Natural killer cell (primary cell): ENCODE measurements around the gene CALML5. TPM values are rescaled to one million over a fixed set of nuclear protein-coding genes. Genes with fewer than 3 reads are reported as not detected.

Source experiments
- ATAC-seq, 3 donors: fragments of 150-1000 bp in 2 of 3; fragments of 200-7000 bp in 1 of 3; cut with Tn5 transposase; 1 replicate in 1 of 3; 2 replicates in 2 of 3; pipeline ENCODE4 v1.10.0; 2021; ENCODE audit warnings: mild to moderate bottlenecking in 2 of 3, moderate library complexity in 2 of 3
- DNase-seq, 2 donors: peaks; one replicate each; pipeline versions ENCODE4 v3.0.0 to v3.0.0-alpha.2; 2013 to 2021; ENCODE audit warnings: mixed read lengths in 1 of 2
- H3K27ac ChIP-seq: one replicate; pipeline ENCODE4 v1.5.1; 2013; ENCODE audit warnings: mild to moderate bottlenecking, low read length
- H3K27me3 ChIP-seq: one replicate; pipeline ENCODE4 v1.6.1; 2013; ENCODE audit warnings: low read length; ENCODE audit not compliant: control insufficient read depth, insufficient read depth
- H3K36me3 ChIP-seq: one replicate; pipeline ENCODE4 v1.6.1; 2013; ENCODE audit warnings: low read length; ENCODE audit not compliant: control insufficient read depth, insufficient read depth
- H3K4me1 ChIP-seq: one replicate; pipeline ENCODE4 v1.6.1; 2013; ENCODE audit warnings: low read length; ENCODE audit not compliant: control insufficient read depth, insufficient read depth
- H3K4me3 ChIP-seq: one replicate; pipeline ENCODE4 v1.5.1; 2013; ENCODE audit warnings: low read length
- H3K9me3 ChIP-seq: one replicate; pipeline ENCODE4 v1.6.1; 2013; ENCODE audit warnings: low read length; ENCODE audit not compliant: control insufficient read depth, insufficient read depth
- H3K27ac Mint-ChIP-seq, 2 donors: one replicate each; pipeline ENCODE4 v1.8.0; 2022; ENCODE audit warnings: mild to moderate bottlenecking in 2 of 2, mixed read lengths in 2 of 2, moderate library complexity in 1 of 2
- H3K27me3 Mint-ChIP-seq, 2 donors: one replicate each; pipeline ENCODE4 v1.8.0; 2022; ENCODE audit warnings: low read depth in 2 of 2, mixed read lengths in 2 of 2
- H3K36me3 Mint-ChIP-seq: one replicate; pipeline ENCODE4 v1.8.0; 2022; ENCODE audit warnings: mixed read lengths
- H3K4me1 Mint-ChIP-seq, 2 donors: one replicate each; pipeline ENCODE4 v1.8.0; 2022; ENCODE audit warnings: mixed read lengths in 2 of 2
- H3K4me3 Mint-ChIP-seq: one replicate; pipeline ENCODE4 v1.8.0; 2022; ENCODE audit warnings: mild to moderate bottlenecking, moderate library complexity, mixed read lengths
- H3K9me3 Mint-ChIP-seq, 2 donors: one replicate each; pipeline ENCODE4 v1.8.0; 2022; ENCODE audit warnings: mixed read lengths in 2 of 2
- WGBS: methylation state at CpG from one replicate; pipeline ENCODE4 v1.1.7; 2013; ENCODE audit warnings: missing lambda C conversion rate; ENCODE audit not compliant: insufficient coverage; 5-methylcytosine and 5-hydroxymethylcytosine counted together
- intact Hi-C: fragments of 100-400 bp; cut with micrococcal nuclease; formaldehyde crosslinking; loops from one replicate; pipeline ENCODE4 v1.14.2; 2022
- total RNA-seq, 4 donors: library from RNA; stranded (reverse); fragments of 120-200 nt in 1 of 4; gene quantifications; one replicate each; pipeline versions ENCODE4 v1.2.3 to v1.2.4, GENCODE V29; 2013 to 2022
- TF ChIP-seq, protein P1 (sequence below): fragments of 200-600 bp; IDR thresholded peaks from one replicate; pipeline ENCODE4 v1.8.0; 2022; ENCODE audit warnings: antibody characterized with exemption

The CALML5 gene
- total RNA-seq, 3 donors from 2014 or later (not counting 1 experiment from before 2014, with no cell fraction given), result not detected

DNA sequence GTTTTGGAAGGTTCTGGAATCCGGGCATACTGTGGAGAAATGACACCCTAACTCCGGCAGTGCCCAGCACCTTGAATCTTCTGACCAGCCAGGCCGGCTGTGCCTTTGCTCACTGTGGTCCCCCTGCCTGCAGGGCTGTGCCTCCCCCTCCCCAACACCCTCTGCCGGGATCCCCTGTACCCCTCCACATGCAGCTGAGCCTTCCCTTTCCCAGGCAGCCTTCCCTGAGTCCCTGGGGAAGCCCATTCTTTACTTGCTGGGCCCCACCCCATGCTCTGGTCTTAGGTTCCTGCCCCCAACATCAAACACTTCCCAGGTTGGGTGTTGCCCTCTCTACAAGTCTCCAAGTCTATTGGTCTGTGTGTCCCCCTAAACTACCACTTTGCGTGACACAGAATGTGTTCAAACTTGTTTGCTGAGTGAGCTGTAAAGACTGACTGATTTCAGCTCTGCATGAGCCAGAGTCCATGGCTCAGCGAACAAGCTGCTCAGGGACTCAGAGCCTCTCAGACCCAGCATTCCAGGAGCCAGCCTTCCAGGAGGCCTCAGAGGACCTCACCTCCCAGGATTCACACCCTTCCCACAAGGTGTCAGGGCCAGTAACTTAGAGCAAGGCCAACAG, 31.6 kb downstream of the CALML5 start:
- DNase-seq (no peak), ATAC-seq (no peak)
- H3K36me3 Mint-ChIP-seq, result no peaks in the 10 kb centered on the region
- H3K4me3 Mint-ChIP-seq, result no peak overlapping the region
- H3K27ac ChIP-seq, result no peak overlapping the region
- H3K9me3 ChIP-seq, result no peaks in the 10 kb centered on the region
- TF ChIP-seq, protein P1, sequence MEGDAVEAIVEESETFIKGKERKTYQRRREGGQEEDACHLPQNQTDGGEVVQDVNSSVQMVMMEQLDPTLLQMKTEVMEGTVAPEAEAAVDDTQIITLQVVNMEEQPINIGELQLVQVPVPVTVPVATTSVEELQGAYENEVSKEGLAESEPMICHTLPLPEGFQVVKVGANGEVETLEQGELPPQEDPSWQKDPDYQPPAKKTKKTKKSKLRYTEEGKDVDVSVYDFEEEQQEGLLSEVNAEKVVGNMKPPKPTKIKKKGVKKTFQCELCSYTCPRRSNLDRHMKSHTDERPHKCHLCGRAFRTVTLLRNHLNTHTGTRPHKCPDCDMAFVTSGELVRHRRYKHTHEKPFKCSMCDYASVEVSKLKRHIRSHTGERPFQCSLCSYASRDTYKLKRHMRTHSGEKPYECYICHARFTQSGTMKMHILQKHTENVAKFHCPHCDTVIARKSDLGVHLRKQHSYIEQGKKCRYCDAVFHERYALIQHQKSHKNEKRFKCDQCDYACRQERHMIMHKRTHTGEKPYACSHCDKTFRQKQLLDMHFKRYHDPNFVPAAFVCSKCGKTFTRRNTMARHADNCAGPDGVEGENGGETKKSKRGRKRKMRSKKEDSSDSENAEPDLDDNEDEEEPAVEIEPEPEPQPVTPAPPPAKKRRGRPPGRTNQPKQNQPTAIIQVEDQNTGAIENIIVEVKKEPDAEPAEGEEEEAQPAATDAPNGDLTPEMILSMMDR, result no peak
- H3K9me3 Mint-ChIP-seq, result no peaks in the 10 kb centered on the region
- H3K27me3 ChIP-seq, result no peaks in the 10 kb centered on the region
- H3K4me1 Mint-ChIP-seq, result no peaks in the 10 kb centered on the region
- H3K27me3 Mint-ChIP-seq, result peaks cover 0 to 5% of the 10 kb centered on the region in 2 donors
- WGBS, result 87% methylated on average over 6 of the region's 6 CpGs
- H3K4me3 ChIP-seq, result no peak overlapping the region
- H3K27ac Mint-ChIP-seq, result no peak overlapping the region
- intact Hi-C loops, result no loop called here
- H3K4me1 ChIP-seq, result no peaks in the 10 kb centered on the region
- H3K36me3 ChIP-seq, result no peaks in the 10 kb centered on the region

DNA sequence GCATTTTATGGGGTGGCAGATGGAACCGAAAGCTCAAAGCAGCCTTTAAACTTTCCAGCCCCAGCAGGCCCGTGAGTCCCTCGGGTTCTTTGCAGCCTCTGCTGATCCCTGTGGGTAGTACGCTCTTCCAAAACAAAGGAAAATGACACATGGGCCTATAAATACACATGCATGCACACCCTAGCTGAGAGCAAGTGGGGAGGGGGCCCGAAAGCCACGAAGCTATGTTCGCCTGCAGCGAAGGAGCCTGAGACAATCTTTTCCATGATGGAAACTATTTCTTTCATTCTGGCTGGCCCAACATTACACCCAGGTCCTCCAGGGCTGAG, 32.2 kb downstream of the CALML5 start:
- peaks cover 0 to 5% of the 10 kb centered on the region in 2 donors for H3K27me3 Mint-ChIP-seq
- no peaks in the 10 kb centered on the region for H3K27me3 ChIP-seq
- H3K27ac ChIP-seq, result no peak overlapping the region
- intact Hi-C loops, result no loop called here
- H3K4me3 Mint-ChIP-seq, result no peak overlapping the region
- H3K36me3 ChIP-seq, result no peaks in the 10 kb centered on the region
- H3K4me1 Mint-ChIP-seq, result no peaks in the 10 kb centered on the region
- no peak overlapping the region for H3K4me3 ChIP-seq
- H3K9me3 Mint-ChIP-seq, result no peaks in the 10 kb centered on the region
- no peaks in the 10 kb centered on the region for H3K36me3 Mint-ChIP-seq
- no peaks in the 10 kb centered on the region for H3K9me3 ChIP-seq
- 82% methylated on average over 8 of the region's 8 CpGs for WGBS
- no peaks in the 10 kb centered on the region for H3K4me1 ChIP-seq
- DNase-seq (no peak), ATAC-seq (no peak)
- no peak overlapping the region for H3K27ac Mint-ChIP-seq
- TF ChIP-seq, protein P1, result no peak

DNA sequence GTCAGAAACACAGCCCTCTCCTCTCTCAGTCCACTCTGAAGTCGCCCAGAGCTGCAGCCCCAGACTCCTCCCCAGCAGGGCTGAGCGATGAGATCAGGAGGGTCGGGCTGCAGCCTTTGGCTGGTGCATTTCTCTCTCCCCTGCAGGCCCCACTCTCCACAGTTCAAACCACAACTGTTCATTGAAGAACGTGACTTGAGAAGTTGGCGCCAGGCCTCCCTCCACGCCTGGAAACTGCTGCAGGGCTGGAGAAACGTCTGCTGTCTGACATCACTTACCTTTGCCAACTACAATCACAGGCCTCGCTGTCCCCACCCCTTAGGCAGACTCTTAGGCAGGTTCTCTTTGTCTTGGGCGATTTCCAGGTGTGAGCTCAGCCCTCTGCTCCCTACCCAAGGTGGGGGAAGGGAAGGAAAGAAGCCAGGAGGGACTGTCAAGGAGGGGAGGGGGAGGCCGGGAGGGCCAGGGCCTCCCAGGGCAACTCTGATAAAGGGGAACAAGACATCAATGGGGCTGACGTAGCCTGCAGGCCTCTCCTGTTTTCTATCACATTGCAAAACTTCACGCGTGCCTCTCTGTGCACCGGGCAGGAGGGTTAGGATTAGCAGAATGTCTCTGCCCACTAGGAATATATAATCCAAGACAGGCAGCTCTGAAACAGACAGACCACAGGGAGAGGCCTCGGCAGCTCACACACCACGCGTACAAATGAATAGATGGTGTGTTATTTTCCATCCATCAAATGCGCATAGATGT, 32.7 kb downstream of the CALML5 start:
- Histone ChIP-seq H3K36me3 (no peaks in the 10 kb centered on the region), H3K27me3 (no peaks in the 10 kb centered on the region), H3K4me1 (no peaks in the 10 kb centered on the region), H3K27ac (no peak overlapping the region), H3K9me3 (no peaks in the 10 kb centered on the region), H3K4me3 (no peak overlapping the region)
- no peaks in the 10 kb centered on the region for H3K9me3 Mint-ChIP-seq
- H3K27me3 Mint-ChIP-seq, result peaks cover 0 to 5% of the 10 kb centered on the region in 2 donors
- 65% methylated on average over 18 of the region's 18 CpGs for WGBS
- H3K36me3 Mint-ChIP-seq, result no peaks in the 10 kb centered on the region
- H3K4me1 Mint-ChIP-seq, result no peaks in the 10 kb centered on the region
- intact Hi-C loops, result no loop called here
- H3K27ac Mint-ChIP-seq, result no peak overlapping the region
- TF ChIP-seq, protein P1, result no peak
- ATAC-seq, result no peak
- no peak overlapping the region for H3K4me3 Mint-ChIP-seq
- DNase-seq, result no peak
